ENCODE results near the gene TIMP4.

GRCh38 chr3:12132881-12133280 is 25.8 kb downstream of the TIMP4 start:
- TF ChIP-seq CTCF (IDR thresholded peaks at IDR 0.05) (no peak), POLR2A (IDR thresholded peaks at IDR 0.05) (no peak)

All from uterus (tissue), 2 donors.